ENCODE data around the gene STK10.

DNA sequence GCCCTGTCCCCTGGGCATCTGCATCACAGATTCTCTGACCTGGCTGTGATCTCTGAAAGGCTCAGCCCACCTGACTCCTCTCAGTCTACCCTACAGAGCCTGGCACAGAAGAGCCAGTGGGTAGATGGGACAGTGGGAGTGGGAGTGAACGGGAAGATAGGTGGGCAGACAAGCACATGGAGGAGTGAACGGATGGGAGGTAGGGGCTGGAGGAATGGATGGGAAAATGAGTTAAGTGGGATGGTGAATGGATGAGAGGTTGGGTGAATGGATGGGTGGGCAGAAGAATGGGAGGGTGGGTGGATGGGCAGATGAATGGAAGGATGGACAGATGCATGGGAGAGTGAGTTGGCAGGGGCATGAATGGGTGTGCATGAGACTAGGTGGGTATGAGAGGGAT is 18.8 kb downstream of the STK10 start:
- TF ChIP-seq, protein P1, sequence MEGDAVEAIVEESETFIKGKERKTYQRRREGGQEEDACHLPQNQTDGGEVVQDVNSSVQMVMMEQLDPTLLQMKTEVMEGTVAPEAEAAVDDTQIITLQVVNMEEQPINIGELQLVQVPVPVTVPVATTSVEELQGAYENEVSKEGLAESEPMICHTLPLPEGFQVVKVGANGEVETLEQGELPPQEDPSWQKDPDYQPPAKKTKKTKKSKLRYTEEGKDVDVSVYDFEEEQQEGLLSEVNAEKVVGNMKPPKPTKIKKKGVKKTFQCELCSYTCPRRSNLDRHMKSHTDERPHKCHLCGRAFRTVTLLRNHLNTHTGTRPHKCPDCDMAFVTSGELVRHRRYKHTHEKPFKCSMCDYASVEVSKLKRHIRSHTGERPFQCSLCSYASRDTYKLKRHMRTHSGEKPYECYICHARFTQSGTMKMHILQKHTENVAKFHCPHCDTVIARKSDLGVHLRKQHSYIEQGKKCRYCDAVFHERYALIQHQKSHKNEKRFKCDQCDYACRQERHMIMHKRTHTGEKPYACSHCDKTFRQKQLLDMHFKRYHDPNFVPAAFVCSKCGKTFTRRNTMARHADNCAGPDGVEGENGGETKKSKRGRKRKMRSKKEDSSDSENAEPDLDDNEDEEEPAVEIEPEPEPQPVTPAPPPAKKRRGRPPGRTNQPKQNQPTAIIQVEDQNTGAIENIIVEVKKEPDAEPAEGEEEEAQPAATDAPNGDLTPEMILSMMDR (IDR thresholded peaks at IDR 0.05; ENCODE audit: low read length) = no peak
- TF ChIP-seq EZH2 (IDR thresholded peaks at IDR 0.05; ENCODE audit: borderline replicate concordance, low read length) = no peak
